Fibroblast of peridontal ligament (primary cell): Measurements from ENCODE around the gene TEAD1.

Experiments used
- DNase-seq: peaks from one replicate; pipeline ENCODE4 v3.0.0-alpha.2; 2010; ENCODE audit errors: extremely low read depth

Gene TEAD1

DNA sequence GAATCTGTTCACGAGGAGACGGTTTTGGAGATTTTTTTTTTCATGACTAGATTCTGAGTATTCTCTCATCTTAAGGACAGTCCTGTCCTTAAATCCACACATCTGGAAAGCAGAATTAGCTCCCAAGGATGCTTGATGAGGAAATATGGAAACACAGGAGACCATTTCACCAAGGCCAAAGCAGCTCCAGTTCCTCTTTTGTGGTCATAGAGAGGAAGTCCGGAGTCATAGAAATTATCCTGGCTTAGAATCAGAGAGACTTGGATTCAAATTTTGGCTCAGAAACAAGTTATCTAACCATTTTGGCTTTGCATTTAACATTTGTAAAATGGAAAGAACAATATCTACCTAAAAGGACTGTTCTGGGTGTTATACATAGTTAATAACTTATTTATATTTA is 7.3 kb upstream of the TEAD1 start:
- DNase-seq: no peak

- DNase-seq: no peak
These were observed 6.6 kb upstream of the TEAD1 start for GRCh38 chr11:12667646-12668045.

DNA sequence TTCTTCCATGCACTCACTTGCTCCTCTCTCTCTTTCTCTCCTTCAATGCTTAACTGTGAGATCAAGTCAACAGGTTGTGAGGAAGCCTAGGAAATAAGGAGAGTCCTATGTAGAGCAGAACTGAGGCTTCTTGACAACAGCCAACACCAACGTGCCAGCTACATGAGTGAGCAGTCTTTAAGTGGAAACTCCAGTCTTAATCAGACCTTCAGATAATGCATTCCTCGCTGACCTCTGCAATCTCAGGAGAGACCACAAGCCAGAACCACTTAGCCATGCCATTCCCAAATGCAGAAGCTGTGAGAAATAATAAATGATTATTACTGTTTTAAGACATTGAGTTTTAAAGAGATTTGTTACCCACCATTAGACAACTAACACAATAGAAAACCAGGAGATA is 6.1 kb upstream of the TEAD1 start:
- DNase-seq: no peak

DNA sequence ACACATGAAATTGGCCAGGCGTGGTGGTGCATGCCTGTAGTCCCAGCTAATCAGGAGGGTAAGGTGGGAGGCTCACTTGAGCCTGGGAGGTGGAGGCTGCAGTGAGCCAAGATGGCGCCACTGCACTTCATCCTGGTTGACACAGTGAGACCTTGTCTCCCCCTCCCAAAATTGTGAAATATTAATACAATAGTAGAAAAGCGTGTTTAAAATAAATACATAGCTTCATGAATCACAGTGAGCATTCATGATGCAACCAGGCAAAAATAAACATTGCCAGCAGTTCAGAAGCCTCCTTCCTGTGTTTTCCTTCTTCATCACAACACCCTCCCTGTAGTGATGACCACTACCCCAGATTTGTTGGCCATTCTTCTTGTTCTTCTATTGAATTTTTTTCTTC is 4.3 kb upstream of the TEAD1 start:
- peak; percentile 68 for DNase-seq

DNA sequence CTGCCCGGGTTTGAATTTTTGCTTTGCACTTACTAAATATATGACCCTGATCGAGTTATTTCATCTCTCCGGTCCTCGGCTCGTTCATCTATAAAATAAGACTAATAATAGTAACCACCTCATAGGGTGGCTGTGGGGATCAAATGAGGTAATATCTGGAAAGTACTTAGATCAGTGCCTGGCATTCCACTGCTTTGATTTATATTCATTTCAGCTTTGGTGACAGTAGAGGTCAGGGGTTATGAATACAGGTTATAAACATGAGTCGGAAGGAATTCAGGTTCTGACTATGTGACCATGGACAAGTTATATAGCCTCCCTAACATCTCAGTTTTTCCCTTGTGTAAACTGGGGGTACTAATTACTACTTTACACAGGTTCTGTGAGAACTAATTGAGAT is 2.9 kb upstream of the TEAD1 start:
- DNase-seq: no peak

- no peak for DNase-seq
These were observed 659 bp upstream of the TEAD1 start for GRCh38 chr11:12673601-12673923.

DNA sequence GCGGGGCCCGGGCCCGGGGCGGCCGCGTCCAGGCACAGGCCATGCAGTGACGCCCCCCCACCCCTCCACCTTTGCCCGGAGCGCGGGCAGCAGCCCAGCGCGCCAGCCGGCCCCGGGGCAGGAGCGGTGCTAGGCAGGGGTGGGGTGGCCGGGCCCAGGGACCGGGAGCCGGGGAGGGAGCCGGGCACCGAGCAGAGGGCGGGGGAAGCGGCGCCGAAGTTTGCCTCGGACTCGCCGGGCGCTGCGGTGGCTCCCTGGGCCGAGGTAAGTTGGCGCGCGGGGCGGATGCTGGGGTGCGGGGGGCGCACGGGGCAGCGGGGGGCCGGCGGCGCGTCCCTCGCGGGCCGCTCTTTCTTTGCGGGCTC is 332 bp downstream of the TEAD1 start:
- DNase-seq: no peak

DNA sequence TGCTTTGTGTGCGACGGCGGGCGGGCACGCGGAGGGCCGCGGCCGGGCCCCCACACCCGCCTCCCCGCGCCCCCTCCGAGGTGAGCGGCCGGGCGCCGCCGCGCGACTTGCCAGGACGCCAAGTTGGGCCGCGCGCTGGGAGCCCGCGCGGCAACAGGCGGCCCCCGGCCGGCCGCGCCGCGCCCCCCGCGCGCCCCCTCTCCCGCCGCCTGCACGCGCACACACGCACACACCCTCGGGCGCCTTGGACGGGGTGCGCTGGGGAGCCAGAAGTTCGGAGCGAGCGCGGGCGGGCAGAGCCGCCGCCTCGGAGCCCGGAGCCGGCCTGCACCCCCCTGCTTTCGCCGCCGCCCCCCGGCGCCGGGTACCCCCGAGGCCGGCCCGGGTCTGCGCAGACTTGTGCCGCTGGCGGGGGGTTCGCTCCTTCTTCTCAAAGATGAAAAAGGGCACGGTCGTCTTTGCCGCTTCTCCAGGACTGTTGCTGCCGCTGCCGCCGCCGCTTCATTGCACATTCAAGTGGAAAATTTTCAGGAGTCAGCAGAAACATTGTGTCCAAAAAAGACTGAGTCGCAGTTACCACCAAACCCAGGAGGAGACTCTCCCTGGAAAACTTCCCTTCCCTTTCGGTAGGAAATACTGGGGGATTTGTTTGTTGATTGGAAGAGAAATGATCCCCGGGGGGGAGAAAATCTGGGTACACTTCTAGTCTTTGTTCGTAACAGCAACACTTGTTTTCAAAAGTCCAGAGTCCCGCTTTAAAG is 895 bp downstream of the TEAD1 start:
- DNase-seq: peak; percentile 45

DNA sequence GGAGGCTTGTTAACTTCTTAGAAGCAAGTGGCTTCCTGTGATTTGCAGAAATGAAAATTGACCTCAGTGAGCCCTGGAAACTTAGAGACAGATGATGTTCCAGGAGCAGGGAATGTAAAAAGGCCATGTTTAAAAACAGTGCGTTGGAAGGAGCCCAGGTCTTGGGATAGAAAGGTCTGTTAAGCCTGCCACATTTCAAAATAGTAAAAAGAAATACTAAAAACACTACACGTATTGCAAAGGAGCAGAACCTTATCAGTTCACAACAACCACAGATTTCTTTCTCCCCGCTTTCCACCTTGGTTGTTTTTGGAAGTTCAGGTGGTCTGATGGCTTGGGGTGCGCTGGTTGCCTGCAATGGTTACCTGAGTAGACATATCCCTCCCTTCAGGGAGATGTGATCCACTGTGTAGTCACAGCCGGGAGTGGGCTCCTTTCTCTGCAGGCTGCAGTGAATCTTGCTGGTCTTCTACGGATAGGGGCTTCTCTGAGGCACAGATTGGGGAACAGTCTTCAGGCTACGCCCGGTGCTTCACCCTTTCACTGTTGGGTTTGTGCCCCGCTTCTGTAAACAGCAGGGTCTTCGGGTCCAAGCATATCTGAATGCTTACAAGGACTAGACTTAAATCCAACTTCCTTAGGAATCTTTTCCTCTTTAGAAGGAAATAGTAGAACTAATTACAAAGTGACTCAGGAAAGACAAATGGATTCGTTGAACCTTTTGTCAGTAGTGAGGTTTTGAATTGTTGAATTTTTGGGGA is 1.9 kb downstream of the TEAD1 start:
- peak; percentile 72 for DNase-seq

DNA sequence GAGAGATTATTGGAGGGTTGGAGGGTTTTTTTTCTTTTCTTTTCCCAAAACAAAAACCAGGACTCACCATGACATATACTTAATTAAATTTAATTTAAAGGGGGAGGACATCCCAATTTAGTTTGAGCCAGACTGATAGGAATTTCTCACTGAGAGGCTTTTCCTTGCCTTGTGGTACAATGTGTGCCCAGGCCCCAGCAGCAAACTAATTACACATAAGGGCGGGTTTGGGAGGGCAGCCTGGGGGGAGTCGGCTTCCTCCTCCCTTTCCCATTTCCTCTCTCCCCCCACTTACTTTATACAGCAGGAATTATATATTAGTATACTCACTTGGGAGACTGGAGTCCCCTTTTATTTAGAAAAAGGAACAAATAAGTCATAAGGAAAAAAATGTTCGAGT is 2.9 kb downstream of the TEAD1 start:
- peak; percentile 45 for DNase-seq

DNA sequence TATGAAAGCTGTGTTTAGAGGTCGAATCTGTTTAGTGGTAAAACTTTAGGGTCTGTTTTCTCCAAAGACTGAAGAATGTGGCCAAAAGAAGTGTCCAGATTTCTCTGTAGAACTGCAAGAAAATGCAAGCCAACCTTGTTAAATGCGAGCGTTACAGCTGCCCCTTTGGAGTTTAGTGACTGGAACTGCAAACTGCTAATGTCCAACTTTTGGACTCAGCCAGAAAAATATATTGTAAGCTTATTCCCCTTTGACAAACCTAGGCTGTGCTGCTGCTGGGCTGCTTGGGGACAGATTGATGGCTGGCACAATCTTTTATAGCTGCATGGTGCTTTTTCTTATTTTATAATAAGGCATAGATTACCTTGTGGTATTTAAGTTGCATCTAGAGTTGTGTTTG is 3.9 kb downstream of the TEAD1 start:
- no peak for DNase-seq

- DNase-seq: no peak
These were observed 4.8 kb downstream of the TEAD1 start for GRCh38 chr11:12678991-12679390.

DNA sequence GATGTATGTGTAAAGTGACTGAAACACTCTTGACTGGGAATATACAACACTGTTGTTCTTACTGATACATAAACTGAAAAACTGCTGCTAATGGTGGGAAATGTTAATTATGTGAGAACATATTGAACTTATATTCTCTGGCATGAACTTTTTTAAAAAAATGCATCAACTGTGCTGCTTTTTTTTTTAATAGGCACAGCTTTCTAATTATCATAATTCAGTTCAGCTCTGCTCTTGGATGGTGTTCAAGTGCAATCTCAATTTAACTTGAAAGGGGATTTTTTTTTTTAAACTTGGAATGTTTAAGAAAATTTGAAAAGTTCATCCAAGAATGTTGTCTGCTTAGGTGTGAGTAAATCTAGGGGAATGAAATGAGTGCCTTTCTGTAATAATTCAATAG is 5.2 kb downstream of the TEAD1 start:
- no peak for DNase-seq

DNA sequence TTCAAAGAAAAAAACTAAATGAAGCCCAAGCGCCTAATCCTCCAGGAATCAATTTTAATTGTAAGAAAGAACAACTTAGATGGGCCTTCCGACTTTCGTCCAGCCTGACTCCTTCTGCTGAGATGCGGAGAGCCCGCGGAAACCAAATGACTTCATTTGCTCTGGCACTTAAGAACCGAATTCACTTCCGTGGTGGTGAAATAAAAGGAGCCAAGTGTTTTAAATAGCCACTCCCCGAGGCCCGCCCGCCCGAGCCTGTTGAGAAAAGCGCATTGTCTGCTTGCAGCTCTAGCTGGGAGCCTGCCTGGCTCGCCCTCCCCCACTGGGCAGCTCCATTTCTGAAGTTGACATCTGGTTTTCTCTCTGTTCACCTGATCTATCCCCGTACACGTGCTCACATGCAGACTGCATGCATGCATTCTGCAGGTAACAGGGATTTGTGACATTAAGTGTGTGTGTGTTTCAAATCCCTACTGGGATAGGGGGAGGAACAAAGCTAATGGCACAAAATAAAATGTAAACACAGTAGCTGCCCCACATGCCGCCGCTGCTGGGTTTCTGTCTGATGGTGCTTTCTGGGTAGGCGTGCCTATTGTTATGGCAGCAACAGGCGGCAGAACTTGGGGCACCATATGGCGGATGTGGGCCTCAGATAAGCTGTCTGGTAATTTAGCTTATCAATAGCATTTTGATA is 6.2 kb downstream of the TEAD1 start:
- DNase-seq: peak; percentile 89

GRCh38 chr11:12680940-12681258 is 6.7 kb downstream of the TEAD1 start:
- DNase-seq: no peak

- DNase-seq: no peak
These were observed 7.2 kb downstream of the TEAD1 start for GRCh38 chr11:12681466-12681865.

DNA sequence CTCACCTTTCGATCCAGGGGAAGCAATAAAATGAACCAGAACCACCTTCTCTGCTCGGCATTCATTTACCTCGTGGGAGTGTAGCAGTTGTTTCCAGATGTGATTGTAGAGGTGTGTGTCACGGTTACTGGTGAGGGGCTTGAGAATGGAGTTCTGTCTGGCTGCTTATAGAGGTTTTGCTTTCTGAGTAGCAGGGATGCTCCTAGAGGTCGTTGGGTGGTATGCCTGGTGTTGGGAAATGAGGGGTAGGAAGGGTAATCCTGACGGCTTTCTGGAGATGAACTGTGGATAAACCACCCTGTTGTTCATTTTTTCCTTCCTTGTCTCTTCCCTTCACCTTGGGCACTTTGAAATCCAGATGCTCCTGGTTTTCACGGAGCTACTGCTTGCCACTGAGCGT is 8.1 kb downstream of the TEAD1 start:
- DNase-seq: no peak

- DNase-seq: no peak
These were observed 8.7 kb downstream of the TEAD1 start for GRCh38 chr11:12682737-12683500.

GRCh38 chr11:12683874-12684273 is 9.7 kb downstream of the TEAD1 start:
- DNase-seq: peak; percentile 48

DNA sequence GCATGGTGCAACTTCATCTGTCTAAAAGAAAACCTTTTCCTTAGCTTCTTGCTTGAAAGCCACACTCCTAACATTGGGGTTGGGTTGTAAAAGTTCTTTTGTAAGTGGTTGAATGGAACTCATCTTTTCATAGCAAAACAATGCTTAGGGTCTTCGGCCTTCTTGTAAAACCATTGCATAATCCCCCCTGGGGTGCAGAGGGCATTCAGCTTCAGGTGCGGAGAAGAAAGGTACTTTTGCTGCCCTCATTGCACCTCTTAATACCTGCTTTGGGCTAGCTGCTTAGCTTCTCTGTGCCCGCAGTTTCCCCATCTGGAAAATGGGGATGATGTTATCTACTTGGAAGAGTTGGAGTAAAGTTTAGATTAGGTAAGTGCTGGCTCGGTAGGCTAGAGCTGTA is 10.1 kb downstream of the TEAD1 start:
- no peak for DNase-seq

DNA sequence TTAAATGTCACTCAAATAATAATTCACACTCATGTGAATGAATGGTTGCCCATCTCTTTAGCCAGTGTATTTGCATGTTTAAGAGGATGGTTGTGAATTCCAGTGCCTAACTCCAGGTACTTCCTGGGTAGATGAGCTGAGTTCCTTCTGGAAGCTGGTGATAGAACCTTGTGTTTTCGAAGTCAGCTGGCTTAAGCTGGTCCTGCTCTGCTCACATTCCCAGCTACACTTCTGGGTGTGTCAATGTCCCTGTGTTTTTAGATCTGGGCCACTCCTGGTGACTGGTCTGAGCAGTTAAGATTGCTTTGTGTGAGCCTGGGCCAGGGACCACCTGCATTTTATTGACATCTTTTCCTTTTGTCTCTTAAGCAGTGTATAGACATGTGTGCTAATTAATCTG is 10.6 kb downstream of the TEAD1 start:
- no peak for DNase-seq

DNA sequence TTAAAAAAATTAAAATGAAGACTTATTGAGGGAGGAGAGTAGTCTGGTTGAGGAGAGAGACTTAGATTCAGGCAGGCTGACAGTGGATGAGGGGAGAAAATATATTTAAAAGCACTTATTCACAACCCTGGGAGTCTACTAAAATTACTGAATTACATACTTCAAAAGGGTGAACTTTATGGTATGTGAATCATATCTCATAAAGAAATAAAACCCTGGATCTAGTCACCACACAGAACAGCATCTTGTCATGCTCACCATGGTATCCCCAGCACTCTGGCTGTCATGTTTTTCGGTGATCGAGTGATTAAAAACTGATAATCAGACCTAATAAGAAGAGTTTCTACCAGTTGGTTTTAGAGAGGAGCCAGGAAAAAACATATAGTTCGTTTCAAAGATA is 11.0 kb downstream of the TEAD1 start:
- no peak for DNase-seq
